Muscle of back (tissue), 13 donors: ENCODE results near the gene THSD7B. TPM values are rescaled to one million over a fixed set of nuclear protein-coding genes. Genes with fewer than 3 reads are reported as not detected.
A peak's percentile ranks its signal among the peaks of the same experiment; 100 is the strongest.
"Not testable (repeated sequence)": the region's sequence is repeated elsewhere in the genome, so short reads cannot be mapped to it uniquely, and the experiment has no call there.

Experiments
- DNase-seq, 3 donors: peaks; one replicate each; pipeline versions ENCODE4 v3.0.0 to v3.0.0-alpha.2; 2013
- long read RNA-seq, 9 donors: transcript quantifications; one replicate each; lab custom pipeline, GENCODE V29; 2026
- polyA plus RNA-seq, 10 donors: library from polyadenylated mRNA; unstranded; fragments of 120-200 nt; gene quantifications; one replicate each; pipeline ENCODE4 v1.2.1, GENCODE V29; 2013; ENCODE audit not compliant: insufficient read length in 10 of 10

The THSD7B gene
- 1 to 10 TPM in 5 of 10 donors, under 1 TPM in 5; 0.65 to 1.6 (median 0.97) TPM for polyA plus RNA-seq
- long read RNA-seq, donor 1 = 0 reads
- long read RNA-seq, donor 2 = 0 reads
- long read RNA-seq, donor 3 = 0 reads
- long read RNA-seq, donor 4 = 0 reads
- long read RNA-seq, donor 5 = 0 reads
- long read RNA-seq, donor 6 = 0 reads
- long read RNA-seq, donor 7 = 0 reads
- long read RNA-seq, donor 8 = 0 reads
- long read RNA-seq, donor 9 = 0 reads

GRCh38 chr2:136765256-136766072, at the start of gene THSD7B:
Gene THSD7B (plus strand): TSS chr2:136765545. CDS start chr2:136882179, 116,634 bp downstream.
- DNase-seq = peak in 2 of 3 donors; percentile 10 to 51

- DNase-seq = no peak
These were observed 47.1 kb upstream of the THSD7B start for GRCh38 chr2:136718273-136718672.

- DNase-seq = no peak
These were observed 37.2 kb upstream of the THSD7B start for GRCh38 chr2:136727973-136728699.

GRCh38 chr2:136736236-136736635, 29.1 kb upstream of the THSD7B start:
- DNase-seq = no peak

- no peak for DNase-seq
These were observed 27.3 kb upstream of the THSD7B start for GRCh38 chr2:136738044-136738443.

- DNase-seq = no peak
These were observed 23.9 kb upstream of the THSD7B start for GRCh38 chr2:136741471-136741870.

GRCh38 chr2:136750065-136750464, 15.3 kb upstream of the THSD7B start:
- DNase-seq = no peak

GRCh38 chr2:136751406-136751805, 13.9 kb upstream of the THSD7B start:
- DNase-seq = no peak

- not testable (repeated sequence) for DNase-seq
These were observed 6.8 kb upstream of the THSD7B start for GRCh38 chr2:136758504-136758903.

- DNase-seq = peak in 1 of 3 donors; percentile 15
These were observed 691 bp upstream of the THSD7B start for GRCh38 chr2:136764452-136765255.

GRCh38 chr2:136766073-136766404, 694 bp downstream of the THSD7B start:
- no peak for DNase-seq

- no peak for DNase-seq
These were observed 1.7 kb downstream of the THSD7B start for GRCh38 chr2:136767030-136767429.

GRCh38 chr2:136769871-136770270, 4.5 kb downstream of the THSD7B start:
- DNase-seq = no peak

GRCh38 chr2:136770384-136770783, 5.0 kb downstream of the THSD7B start:
- no peak for DNase-seq

- DNase-seq = no peak
These were observed 12.0 kb downstream of the THSD7B start for GRCh38 chr2:136777391-136777790.

- no peak for DNase-seq
These were observed 18.5 kb downstream of the THSD7B start for GRCh38 chr2:136783856-136784255.

- no peak for DNase-seq
These were observed 19.9 kb downstream of the THSD7B start for GRCh38 chr2:136785215-136785614.

- DNase-seq = no peak
These were observed 22.6 kb downstream of the THSD7B start for GRCh38 chr2:136787970-136788369.

- DNase-seq = no peak
These were observed 31.0 kb downstream of the THSD7B start for GRCh38 chr2:136796339-136796738.

- DNase-seq = no peak
These were observed 33.4 kb downstream of the THSD7B start for GRCh38 chr2:136798766-136799165.

GRCh38 chr2:136801661-136802060, 36.3 kb downstream of the THSD7B start:
- no peak for DNase-seq

- DNase-seq = peak; percentile 13 to 17 (median 16)
These were observed 44.7 kb downstream of the THSD7B start for GRCh38 chr2:136809998-136810397.
